H1 (cell line): ENCODE measurements around the gene HHAT. TPM values are rescaled to one million over a fixed set of nuclear protein-coding genes. Genes with fewer than 3 reads are reported as not detected.

Source experiments
- CTCF ChIA-PET: fragments of 300-600 bp; sonication (Branson Sonifier 250); formaldehyde crosslinking; loops from one replicate; lab custom pipeline; 2021; ENCODE audit not compliant: partially characterized antibody; lab: Charles Lee
- POLR2A ChIA-PET: fragments of 300-600 bp; sonication (Branson Sonifier 250); formaldehyde crosslinking; loops from one replicate; lab custom pipeline; 2021; ENCODE audit warnings: inconsistent platforms; ENCODE audit not compliant: partially characterized antibody; lab: Charles Lee
- DNase-seq, 2 experiments: peaks; one replicate each; pipeline versions ENCODE4 v3.0.0 to v3.0.0-alpha.2; 2010 to 2022; ENCODE audit warnings: low spot score in 2 of 2, low read depth in 1 of 2, mixed read lengths in 1 of 2
- FAIRE-seq: peaks from 2 replicates; lab custom pipeline; 2011; peaks lifted over from hg19 to GRCh38; lab: Jason Lieb, UNC
- H2AFZ ChIP-seq: 2 replicates; pipeline ENCODE4 v1.8.1; 2012; ENCODE audit warnings: low read length, inconsistent platforms
- H2AK5ac ChIP-seq: 2 replicates; pipeline ENCODE4 v1.6.1; 2013; ENCODE audit warnings: low read depth, low read length
- H2BK120ac ChIP-seq: replicated peaks from 2 replicates; pipeline ENCODE3; 2013; ENCODE audit warnings: low read depth, low read length, inconsistent platforms
- H2BK12ac ChIP-seq: 2 replicates; pipeline ENCODE4 v1.6.1; 2013; ENCODE audit warnings: low read depth, low read length
- H2BK15ac ChIP-seq: 2 replicates; pipeline ENCODE4 v1.6.1; 2013; ENCODE audit warnings: low read length
- H2BK20ac ChIP-seq: 2 replicates; pipeline ENCODE4 v1.6.1; 2013; ENCODE audit warnings: low read length
- H2BK5ac ChIP-seq: 2 replicates; pipeline ENCODE4 v1.6.1; 2013; ENCODE audit warnings: low read depth, low read length
- H3K14ac ChIP-seq: 2 replicates; pipeline ENCODE4 v1.6.1; 2013; ENCODE audit warnings: inconsistent platforms; ENCODE audit not compliant: insufficient read length
- H3K18ac ChIP-seq: 2 replicates; pipeline ENCODE4 v1.6.1; 2013; ENCODE audit warnings: low read length; ENCODE audit errors: extremely low read depth
- H3K23ac ChIP-seq: 2 replicates; pipeline ENCODE4 v1.6.1; 2013; ENCODE audit warnings: inconsistent platforms; ENCODE audit not compliant: insufficient read length
- H3K23me2 ChIP-seq: 2 replicates; pipeline ENCODE4 v1.6.1; 2013; ENCODE audit warnings: low read depth, low read length
- H3K27ac ChIP-seq: 2 replicates; pipeline ENCODE4 v1.6.1; 2011; ENCODE audit warnings: low read depth, low read length, inconsistent platforms
- H3K27me3 ChIP-seq, 4 experiments: replicated peaks in 1 of 4; 1 replicate in 1 of 4; 2 replicates in 3 of 4; pipeline versions ENCODE4 v1.6.1 to v1.8.1; 2011 to 2013; ENCODE audit warnings: low read length in 3 of 4, mild to moderate bottlenecking in 3 of 4, inconsistent platforms in 2 of 4, mixed read lengths in 2 of 4, moderate library complexity in 1 of 4; ENCODE audit not compliant: control insufficient read depth in 3 of 4, insufficient read depth in 3 of 4; ENCODE audit errors: extremely low read depth in 1 of 4
- H3K36me3 ChIP-seq, 4 experiments: 2 replicates each; pipeline versions ENCODE4 v1.6.1 to v1.8.1; 2011 to 2013; ENCODE audit warnings: mild to moderate bottlenecking in 4 of 4, low read length in 3 of 4, moderate library complexity in 2 of 4, control low read depth in 1 of 4, inconsistent platforms in 1 of 4; ENCODE audit not compliant: insufficient read depth in 4 of 4, control insufficient read depth in 2 of 4
- H3K4ac ChIP-seq: replicated peaks from 2 replicates; pipeline ENCODE3; 2013; ENCODE audit warnings: low read length, low read depth, mixed read lengths, inconsistent platforms; ENCODE audit not compliant: insufficient read length
- H3K4me1 ChIP-seq, 4 experiments: replicated peaks in 1 of 4; 1 replicate in 1 of 4; 2 replicates in 3 of 4; pipeline versions ENCODE4 v1.6.1 to v1.8.1; 2011 to 2013; ENCODE audit warnings: low read length in 3 of 4, inconsistent platforms in 2 of 4, mixed read lengths in 1 of 4; ENCODE audit not compliant: insufficient read depth in 4 of 4, control insufficient read depth in 3 of 4
- H3K4me2 ChIP-seq, 2 experiments: 2 replicates each; pipeline versions ENCODE4 v1.6.1 to v1.8.1; 2011 to 2013; ENCODE audit warnings: low read depth in 2 of 2, low read length in 2 of 2, control low read depth in 1 of 2, inconsistent platforms in 1 of 2, mild to moderate bottlenecking in 1 of 2; ENCODE audit not compliant: insufficient read depth in 1 of 2
- H3K4me3 ChIP-seq, 4 experiments: fragments of 200-600, 300-600 bp in 1 of 4; sonication (generic), shearing (Covaris generic), sonication (Bioruptor Twin) in 1 of 4; 2 replicates each; pipeline versions ENCODE4 v1.5.1 to v1.8.1; 2011 to 2016; ENCODE audit warnings: low read length in 4 of 4, low read depth in 3 of 4, control low read depth in 2 of 4, inconsistent platforms in 2 of 4, mild to moderate bottlenecking in 2 of 4, mixed read lengths in 1 of 4, moderate library complexity in 1 of 4; ENCODE audit not compliant: insufficient read depth in 2 of 4; ENCODE audit errors: extremely low read depth in 1 of 4
- H3K56ac ChIP-seq: replicated peaks from 2 replicates; pipeline ENCODE3; 2013; ENCODE audit warnings: low read depth, mild to moderate bottlenecking, mixed read lengths, low read length, inconsistent platforms; ENCODE audit not compliant: insufficient read length
- H3K79me1 ChIP-seq: 2 replicates; pipeline ENCODE4 v1.6.1; 2013; ENCODE audit warnings: low read depth, low read length, control low read depth
- H3K79me2 ChIP-seq, 2 experiments: 2 replicates each; pipeline versions ENCODE4 v1.6.1 to v1.8.1; 2012 to 2013; ENCODE audit warnings: low read length in 2 of 2, mild to moderate bottlenecking in 2 of 2, inconsistent platforms in 1 of 2; ENCODE audit not compliant: insufficient read depth in 2 of 2, control insufficient read depth in 1 of 2
- H3K9ac ChIP-seq, 4 experiments: replicated peaks in 1 of 4; 1 replicate in 1 of 4; 2 replicates in 3 of 4; pipeline versions ENCODE4 v1.6.1 to v1.8.1; 2011 to 2013; ENCODE audit warnings: low read depth in 3 of 4, low read length in 3 of 4, control low read depth in 2 of 4, mild to moderate bottlenecking in 2 of 4, moderate library complexity in 2 of 4, inconsistent platforms in 1 of 4; ENCODE audit errors: extremely low read depth in 1 of 4
- H3K9me3 ChIP-seq, 2 experiments: 2 replicates each; pipeline versions ENCODE4 v1.6.1 to v1.8.1; 2012 to 2013; ENCODE audit warnings: mild to moderate bottlenecking in 2 of 2, moderate library complexity in 2 of 2, control low read depth in 1 of 2, inconsistent platforms in 1 of 2, low read depth in 1 of 2, low read length in 1 of 2, mixed read lengths in 1 of 2; ENCODE audit not compliant: insufficient read depth in 2 of 2
- H4K20me1 ChIP-seq, 2 experiments: replicated peaks in 1 of 2; 2 replicates each; pipeline versions ENCODE3 to v1.8.1; 2011 to 2013; ENCODE audit warnings: inconsistent platforms in 2 of 2, low read length in 2 of 2, mild to moderate bottlenecking in 1 of 2; ENCODE audit not compliant: insufficient read depth in 2 of 2, control insufficient read depth in 1 of 2
- H4K5ac ChIP-seq: 2 replicates; pipeline ENCODE4 v1.6.1; 2013; ENCODE audit warnings: low read length, low read depth, mixed read lengths, inconsistent platforms; ENCODE audit not compliant: insufficient read length
- H4K8ac ChIP-seq: 2 replicates; pipeline ENCODE4 v1.8.0; 2013; ENCODE audit warnings: mild to moderate bottlenecking, moderate library complexity, low read length, inconsistent platforms; ENCODE audit not compliant: insufficient read depth; ENCODE audit errors: extremely low read depth
- H4K91ac ChIP-seq: replicated peaks from 2 replicates; pipeline ENCODE3; 2013; ENCODE audit warnings: low read length, mixed read lengths, inconsistent platforms; ENCODE audit not compliant: insufficient read length
- CREB1 ChIP-seq: IDR thresholded peaks from 2 replicates; pipeline ENCODE4 v1.6.1; 2012; ENCODE audit warnings: inconsistent platforms
- CTCF ChIP-seq, 3 experiments: IDR thresholded peaks; 1 replicate in 2 of 3; 2 replicates in 1 of 3; pipeline versions ENCODE4 v1.5.1 to v1.6.1; 2011; ENCODE audit warnings: low read length in 3 of 3, mild to moderate bottlenecking in 3 of 3, inconsistent platforms in 2 of 3, low read depth in 1 of 3, moderate library complexity in 1 of 3; ENCODE audit not compliant: insufficient read depth in 1 of 3; ENCODE audit errors: control extremely low read depth in 1 of 3
- EGR1 ChIP-seq: IDR thresholded peaks from 2 replicates; pipeline ENCODE4 v1.6.1; 2011; ENCODE audit warnings: low read depth, low read length, borderline replicate concordance
- EZH2 ChIP-seq: fragments of 200-600 bp; sonication (generic); IDR thresholded peaks from 2 replicates; pipeline ENCODE4 v1.7.1; 2012; ENCODE audit warnings: low read depth, mild to moderate bottlenecking, moderate library complexity, low read length, inconsistent platforms; ENCODE audit not compliant: severe bottlenecking
- JUN ChIP-seq: IDR thresholded peaks from 2 replicates; pipeline ENCODE4 v1.6.1; 2011; ENCODE audit warnings: low read depth, mild to moderate bottlenecking, improper control_type of control experiment, low read length
- KDM4A ChIP-seq: IDR thresholded peaks from one replicate; pipeline ENCODE4 v1.7.1; 2012; ENCODE audit warnings: low read depth, mild to moderate bottlenecking, moderate library complexity, low read length, inconsistent platforms; ENCODE audit not compliant: severe bottlenecking
- POLR2AphosphoS5 ChIP-seq: IDR thresholded peaks from 2 replicates; pipeline ENCODE4 v1.6.1; 2011; ENCODE audit warnings: low read depth, low read length
- SRF ChIP-seq: IDR thresholded peaks from 2 replicates; pipeline ENCODE4 v1.6.1; 2011; ENCODE audit warnings: mild to moderate bottlenecking, low read depth, low read length, moderate library complexity
- TAF7 ChIP-seq: optimal IDR thresholded peaks from 2 replicates; pipeline ENCODE3; 2011; ENCODE audit warnings: low read depth, mild to moderate bottlenecking, inconsistent platforms, low read length, moderate library complexity, borderline replicate concordance
- WGBS, 2 experiments: shearing (Covaris generic) in 1 of 2; methylation state at CpG; one replicate each; pipeline versions ENCODE4 v1.1.6 to v1.1.7; 2013 to 2015; ENCODE audit warnings: low lambda C conversion rate in 2 of 2, mixed read lengths in 2 of 2, inconsistent platforms in 1 of 2, low coverage in 1 of 2, missing lambda C conversion rate in 1 of 2; ENCODE audit not compliant: insufficient replicate concordance in 2 of 2, insufficient coverage in 1 of 2, insufficient read length in 1 of 2; ENCODE audit errors: extremely low coverage in 1 of 2, missing lambda C conversion rate in 1 of 2; 5-methylcytosine and 5-hydroxymethylcytosine counted together
- polyA plus RNA-seq, 7 experiments: library from polyadenylated mRNA; depleted of rRNA in 3 of 7; stranded (reverse) in 5 of 7; unstranded in 2 of 7; fragments of >200 nt in 5 of 7; fragments of 200-250 nt in 2 of 7; gene quantifications; 1 replicate in 5 of 7; 2 replicates in 1 of 7; 4 replicates in 1 of 7; pipeline versions ENCODE4 v1.2.1 to v1.2.3, GENCODE V29; 2011 to 2013; ENCODE audit warnings: missing spikeins in 2 of 7, mixed read lengths in 2 of 7
- total RNA-seq: library from RNA; stranded (reverse); fragmentation: NEBNext Ultra II Directional; extraction: Animal tissue kit (Norgen Biotek cat#: 25700); gene quantifications from 2 replicates; pipeline ENCODE4 v1.2.1, GENCODE V29; 2021

The HHAT gene
- total and polyA plus RNA-seq, 2 of the 8 experiments (the other 6 are each of a cell fraction or from before 2014, with no cell fraction given) = 0.15 to 0.51 TPM

GRCh38 chr1:210706246-210706645, 377.5 kb downstream of the HHAT start:
- Histone ChIP-seq H3K4ac (no peak overlapping the region), H3K4me3 (no peak overlapping the region), H3K36me3 (no peaks in the 10 kb centered on the region), H4K8ac (no peak overlapping the region), H2BK12ac (no peak overlapping the region), H2AK5ac (no peak overlapping the region), H2BK120ac (no peak overlapping the region), H3K79me1 (no peaks in the 10 kb centered on the region), H2AFZ (no peak overlapping the region), H3K56ac (no peak overlapping the region), H2BK5ac (no peak overlapping the region), H3K27me3 (no peaks in the 10 kb centered on the region), H3K23me2 (no peaks in the 10 kb centered on the region), H3K9ac (no peak overlapping the region), H4K91ac (no peak overlapping the region), H2BK15ac (no peak overlapping the region), H3K9me3 (no peaks in the 10 kb centered on the region), H3K4me1 (no peaks in the 10 kb centered on the region), H4K5ac (no peak overlapping the region), H3K27ac (no peak overlapping the region), H3K23ac (no peak overlapping the region), H3K79me2 (no peaks in the 10 kb centered on the region), H3K14ac (no peak overlapping the region), H3K18ac (no peak overlapping the region), H4K20me1 (no peaks in the 10 kb centered on the region), H2BK20ac (no peak overlapping the region), H3K4me2 (no peak overlapping the region)
- WGBS, 2 experiments = 91% methylated on average over 3 of the region's 3 CpGs; no CpG with 5 or more reads in 1 of the 2 experiments
- DNase-seq = no peak
- ChIA-PET POLR2A (no interaction called here), CTCF (interaction anchor here (1.1 kb wide), 1 partner anchor 428 kb away, joined by 3 read pairs; the partner anchor contains the start of gene KCNH1)
- no peak for FAIRE-seq
- TF ChIP-seq JUN (no peak), KDM4A (no peak), EZH2 (no peak), EGR1 (no peak), CTCF (IDR thresholded peaks at IDR 0.05; ENCODE audit: control extremely low read depth in 1 of 3, insufficient read depth in 1 of 3, low read depth in 1 of 3, low read length in 3 of 3) (no peak), POLR2AphosphoS5 (no peak), SRF (no peak), TAF7 (no peak), CREB1 (no peak)
